Endothelial cell of umbilical vein (primary cell): Measurements from ENCODE around the gene GZF1. TPM values are rescaled to one million over a fixed set of nuclear protein-coding genes. Genes with fewer than 3 reads are reported as not detected.

Experiments
- BruUV-seq: library from RNA; stranded (reverse); fragments of 400-500 nt; replicated peaks from 2 replicates; lab custom pipeline; 2021; lab: Mats Ljungman, UMichigan
- CTCF ChIA-PET: fragments of 300-600, 350-600 bp; sonication (Branson Sonifier 250); formaldehyde crosslinking; loops from one replicate; lab custom pipeline; 2021; ENCODE audit warnings: antibody characterized with exemption, inconsistent platforms; lab: Charles Lee
- POLR2A ChIA-PET: fragments of 300-600, 350-600 bp; sonication (Branson Sonifier 250); formaldehyde crosslinking; loops from one replicate; lab custom pipeline; 2021; ENCODE audit warnings: antibody characterized with exemption, inconsistent platforms; lab: Charles Lee
- DNase-seq: peaks from one replicate; pipeline ENCODE4 v3.0.0-alpha.2; 2011; ENCODE audit warnings: low read depth, low spot score
- FAIRE-seq: peaks from 2 replicates; lab custom pipeline; 2011; peaks lifted over from hg19 to GRCh38; lab: Jason Lieb, UNC
- H2AFZ ChIP-seq: 2 replicates; pipeline ENCODE4 v1.6.0; 2012; ENCODE audit warnings: low read depth, low read length, control low read depth, inconsistent platforms
- H3K27ac ChIP-seq: 2 replicates; pipeline ENCODE4 v1.5.1; 2011; ENCODE audit warnings: low read depth, mild to moderate bottlenecking, control low read depth, low read length, moderate library complexity; ENCODE audit not compliant: insufficient read depth
- H3K27me3 ChIP-seq, 2 experiments: 2 replicates each; pipeline versions ENCODE4 v1.6.0 to v1.6.1; 2011; ENCODE audit warnings: low read length in 2 of 2, mixed read lengths in 1 of 2; ENCODE audit not compliant: control insufficient read depth in 2 of 2, insufficient read depth in 2 of 2
- H3K36me3 ChIP-seq, 2 experiments: 2 replicates in 1 of 2; 3 replicates in 1 of 2; pipeline ENCODE4 v1.5.1; 2011; ENCODE audit warnings: low read length in 2 of 2, mild to moderate bottlenecking in 1 of 2, moderate library complexity in 1 of 2; ENCODE audit not compliant: control insufficient read depth in 2 of 2, insufficient read depth in 2 of 2; ENCODE audit errors: extremely low read depth in 1 of 2
- H3K4me1 ChIP-seq: 3 replicates; pipeline ENCODE4 v1.5.1; 2011; ENCODE audit warnings: mild to moderate bottlenecking, low read length; ENCODE audit not compliant: control insufficient read depth, insufficient read depth; ENCODE audit errors: extremely low read depth
- H3K4me2 ChIP-seq: 2 replicates; pipeline ENCODE4 v1.6.1; 2011; ENCODE audit warnings: low read length, control low read depth, mixed read lengths; ENCODE audit not compliant: insufficient read depth
- H3K4me3 ChIP-seq, 3 experiments: fragments of 200-600 bp in 1 of 3; sonication (generic), shearing (Covaris generic) in 1 of 3; replicated peaks in 1 of 3; 2 replicates each; pipeline ENCODE4 v1.5.1; 2011 to 2016; ENCODE audit warnings: control low read depth in 3 of 3, low read length in 3 of 3, mild to moderate bottlenecking in 2 of 3, inconsistent platforms in 1 of 3, low read depth in 1 of 3, moderate library complexity in 1 of 3; ENCODE audit not compliant: insufficient read depth in 1 of 3
- H3K79me2 ChIP-seq: 2 replicates; pipeline ENCODE4 v1.6.0; 2012; ENCODE audit warnings: low read length, inconsistent platforms; ENCODE audit not compliant: control insufficient read depth, insufficient read depth
- H3K9ac ChIP-seq: replicated peaks from 2 replicates; pipeline ENCODE3; 2011; ENCODE audit warnings: low read length, control low read depth; ENCODE audit not compliant: insufficient read depth; ENCODE audit errors: extremely low read depth
- H3K9me1 ChIP-seq: replicated peaks from 3 replicates; pipeline ENCODE4 v1.6.0; 2011; ENCODE audit warnings: mild to moderate bottlenecking, low read length; ENCODE audit not compliant: control insufficient read depth, insufficient read depth; ENCODE audit errors: extremely low read depth
- H3K9me3 ChIP-seq: replicated peaks from 2 replicates; pipeline ENCODE4 v1.5.1; 2012; ENCODE audit warnings: low read length, inconsistent platforms; ENCODE audit not compliant: control insufficient read depth, insufficient read depth
- H4K20me1 ChIP-seq: replicated peaks from 2 replicates; pipeline ENCODE3; 2011; ENCODE audit warnings: mild to moderate bottlenecking, low read length; ENCODE audit not compliant: control insufficient read depth, insufficient read depth; ENCODE audit errors: extremely low read depth
- FOS ChIP-seq: IDR thresholded peaks from 2 replicates; pipeline ENCODE4 v1.6.1; 2011; ENCODE audit warnings: mild to moderate bottlenecking, low read length, moderate library complexity, borderline replicate concordance; ENCODE audit not compliant: insufficient read depth
- POLR2A ChIP-seq: IDR thresholded peaks from 2 replicates; pipeline ENCODE4 v1.6.1; 2012; ENCODE audit warnings: low read depth, mild to moderate bottlenecking, control low read depth, low read length
- POLR2AphosphoS5 ChIP-seq: IDR thresholded peaks from 2 replicates; pipeline ENCODE4 v1.6.1; 2012; ENCODE audit warnings: low read depth, mild to moderate bottlenecking, control low read depth, low read length, moderate library complexity; ENCODE audit not compliant: insufficient read depth
- dilution Hi-C: fragments of 300-500 bp; cut with MboI; formaldehyde crosslinking; loops from one replicate; pipeline ENCODE4 v1.15.0; 2019; ENCODE audit warnings: low sequenced_read_pairs; ENCODE audit not compliant: extremely low pct_ligation_motif_present
- intact Hi-C: fragments of 100-400 bp; cut with micrococcal nuclease; formaldehyde crosslinking; loops from one replicate; pipeline ENCODE4 v1.10.0; 2022
- polyA plus RNA-seq, 4 experiments: library from polyadenylated mRNA; depleted of rRNA in 3 of 4; stranded (reverse) in 3 of 4; unstranded in 1 of 4; fragments of >200 nt; gene quantifications; 2 replicates each; pipeline versions ENCODE4 v1.2.1 to v1.2.3, GENCODE V29; 2011 to 2012; ENCODE audit warnings: missing spikeins in 1 of 4
- total RNA-seq: library from RNA; stranded (reverse); gene quantifications from 2 replicates; pipeline ENCODE4 v1.2.3, GENCODE V29; 2021
- TF ChIP-seq, protein P1 (sequence below), 2 donors: IDR thresholded peaks; 1 replicate in 1 of 2; 2 replicates in 1 of 2; pipeline ENCODE4 v1.5.1; 2011; ENCODE audit warnings: low read length in 2 of 2, mild to moderate bottlenecking in 2 of 2, moderate library complexity in 2 of 2, control low read depth in 1 of 2, inconsistent platforms in 1 of 2, low read depth in 1 of 2; ENCODE audit not compliant: insufficient read depth in 1 of 2; ENCODE audit errors: extremely low read depth in 1 of 2

The GZF1 gene
- total and polyA plus RNA-seq, 2 donors (not counting 3 experiments of a cell fraction or from before 2014, with no cell fraction given): 9.7 to 10.0 TPM

DNA sequence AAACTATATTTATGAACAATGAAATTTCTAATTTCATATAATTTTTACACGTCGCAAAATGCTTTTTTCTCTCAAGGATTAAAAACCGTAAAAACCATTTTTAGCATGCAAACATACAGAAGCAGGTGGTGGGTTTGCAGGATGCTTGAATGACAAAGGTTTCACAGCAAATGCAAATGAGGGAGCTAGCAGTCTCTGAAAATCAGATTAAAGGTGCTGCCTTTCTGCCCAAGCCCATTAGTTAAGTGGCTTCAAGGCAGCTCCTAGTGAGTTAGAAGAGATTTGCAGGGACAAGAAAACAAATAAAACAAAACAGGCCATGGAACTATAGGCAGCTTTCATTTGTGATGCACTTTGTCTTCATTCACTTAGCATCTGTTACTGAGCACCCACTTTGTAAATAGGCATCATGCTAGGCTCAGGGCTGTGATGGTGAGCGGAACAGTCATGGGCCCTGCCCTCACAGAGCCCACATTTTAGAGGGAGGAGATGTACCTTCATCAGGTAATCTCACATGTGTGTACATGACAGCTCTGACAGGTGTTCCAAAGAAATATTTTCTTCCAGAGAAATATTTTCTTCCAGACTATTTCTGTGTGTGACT lies 29.8 kb downstream of the GZF1 start:
- ChIA-PET CTCF (interaction anchor here (1.2 to 1.4 kb wide), 2 partner anchors 17 to 700 kb away, joined by 3 to 5 read pairs; no protein-coding TSS in a partner anchor), POLR2A (no interaction called here)
- no peak for DNase-seq
- no peak for TF ChIP-seq FOS
- TF ChIP-seq POLR2A: no peak
- no peak for TF ChIP-seq POLR2AphosphoS5
- Histone ChIP-seq H3K4me3 (no peak overlapping the region), H3K9me1 (no peaks in the 10 kb centered on the region), H3K27me3 (no peaks in the 10 kb centered on the region), H3K4me1 (peaks cover 1% of the 10 kb centered on the region), H3K4me2 (no peak overlapping the region), H3K9me3 (no peaks in the 10 kb centered on the region), H3K79me2 (peaks cover 4% of the 10 kb centered on the region), H2AFZ (no peak overlapping the region), H3K27ac (no peak overlapping the region), H4K20me1 (no peaks in the 10 kb centered on the region), H3K9ac (no peak overlapping the region), H3K36me3 (peaks cover 6 to 18% of the 10 kb centered on the region in 2 experiments)
- no TSS peak for BruUV-seq
- dilution Hi-C loops: no loop called here
- intact Hi-C loops: no loop called here
- FAIRE-seq: no peak

DNA sequence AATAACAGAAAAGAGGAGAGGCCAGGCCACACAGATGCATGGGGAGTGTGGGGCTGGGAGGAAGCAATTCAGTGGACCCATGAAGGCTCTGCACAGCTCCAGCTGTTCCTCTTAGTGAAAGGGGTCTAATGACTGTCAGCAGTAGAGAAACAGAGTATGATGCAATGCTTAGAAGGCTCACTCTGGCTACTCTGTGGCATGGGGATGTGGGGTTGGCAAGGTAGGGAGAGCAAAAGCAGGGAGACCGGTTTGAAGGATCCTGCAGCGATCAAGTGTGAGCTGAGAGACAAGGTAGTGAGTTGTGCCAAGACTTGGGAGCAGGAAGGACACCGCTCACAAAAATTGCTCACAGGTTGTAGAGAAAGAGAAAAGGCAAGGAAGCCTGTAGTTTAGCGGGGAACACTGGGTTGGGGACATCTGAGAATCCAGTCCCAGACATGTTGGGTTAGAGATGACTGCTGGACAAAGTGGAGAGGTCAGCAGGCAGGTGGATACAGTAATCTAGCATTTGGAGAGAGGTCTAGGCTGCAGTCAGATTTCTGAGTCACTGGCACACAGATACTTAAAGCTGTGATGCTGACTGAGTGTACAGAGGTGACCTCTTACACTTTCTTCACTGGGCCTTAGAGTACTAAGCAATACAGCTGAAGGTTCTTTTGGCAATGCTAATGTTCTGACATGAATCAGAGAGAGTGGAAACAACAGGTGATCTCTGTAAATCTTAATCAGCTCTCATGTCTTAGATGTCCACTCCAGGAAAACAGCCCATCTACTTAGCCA lies 32.2 kb downstream of the GZF1 start:
- intact Hi-C loops: no loop called here
- DNase-seq (no peak), FAIRE-seq (no peak)
- CTCF ChIA-PET: no interaction called here
- Histone ChIP-seq H3K4me3 (no peak overlapping the region), H2AFZ (no peak overlapping the region), H3K4me1 (peaks cover 17% of the 10 kb centered on the region), H3K9me1 (no peaks in the 10 kb centered on the region), H3K9ac (no peak overlapping the region), H3K27me3 (no peaks in the 10 kb centered on the region), H4K20me1 (no peaks in the 10 kb centered on the region), H3K9me3 (no peaks in the 10 kb centered on the region), H3K27ac (no peak overlapping the region), H3K79me2 (peaks cover 11% of the 10 kb centered on the region), H3K4me2 (no peak overlapping the region), H3K36me3 (peaks cover 8 to 18% of the 10 kb centered on the region in 2 experiments)
- POLR2A ChIA-PET: no interaction called here
- TF ChIP-seq, protein P1, sequence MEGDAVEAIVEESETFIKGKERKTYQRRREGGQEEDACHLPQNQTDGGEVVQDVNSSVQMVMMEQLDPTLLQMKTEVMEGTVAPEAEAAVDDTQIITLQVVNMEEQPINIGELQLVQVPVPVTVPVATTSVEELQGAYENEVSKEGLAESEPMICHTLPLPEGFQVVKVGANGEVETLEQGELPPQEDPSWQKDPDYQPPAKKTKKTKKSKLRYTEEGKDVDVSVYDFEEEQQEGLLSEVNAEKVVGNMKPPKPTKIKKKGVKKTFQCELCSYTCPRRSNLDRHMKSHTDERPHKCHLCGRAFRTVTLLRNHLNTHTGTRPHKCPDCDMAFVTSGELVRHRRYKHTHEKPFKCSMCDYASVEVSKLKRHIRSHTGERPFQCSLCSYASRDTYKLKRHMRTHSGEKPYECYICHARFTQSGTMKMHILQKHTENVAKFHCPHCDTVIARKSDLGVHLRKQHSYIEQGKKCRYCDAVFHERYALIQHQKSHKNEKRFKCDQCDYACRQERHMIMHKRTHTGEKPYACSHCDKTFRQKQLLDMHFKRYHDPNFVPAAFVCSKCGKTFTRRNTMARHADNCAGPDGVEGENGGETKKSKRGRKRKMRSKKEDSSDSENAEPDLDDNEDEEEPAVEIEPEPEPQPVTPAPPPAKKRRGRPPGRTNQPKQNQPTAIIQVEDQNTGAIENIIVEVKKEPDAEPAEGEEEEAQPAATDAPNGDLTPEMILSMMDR (IDR thresholded peaks at IDR 0.05; ENCODE audit: extremely low read depth in 1 of 2, insufficient read depth in 1 of 2, low read depth in 1 of 2, low read length in 2 of 2): no peak
- dilution Hi-C loops: no loop called here
- no TSS peak for BruUV-seq
